IPS DF 6.9 (cell line): ENCODE data around the gene TENM3.

Experiments used
- DNase-seq: peaks from one replicate; pipeline ENCODE4 v3.0.0-alpha.2; 2013; ENCODE audit warnings: low read depth, low spot score
- H3K27ac ChIP-seq: one replicate; pipeline ENCODE4 v1.5.1; 2013; ENCODE audit warnings: low read length, control low read depth
- H3K27me3 ChIP-seq: 2 replicates; pipeline ENCODE4 v1.6.1; 2013; ENCODE audit warnings: mild to moderate bottlenecking, low read length; ENCODE audit not compliant: control insufficient read depth, insufficient read depth
- H3K36me3 ChIP-seq: 2 replicates; pipeline ENCODE4 v1.6.1; 2013; ENCODE audit warnings: low read length; ENCODE audit not compliant: control insufficient read depth, insufficient read depth
- H3K4me1 ChIP-seq: 2 replicates; pipeline ENCODE4 v1.6.1; 2013; ENCODE audit warnings: low read length; ENCODE audit not compliant: control insufficient read depth, insufficient read depth
- H3K4me3 ChIP-seq: 2 replicates; pipeline ENCODE4 v1.5.1; 2013; ENCODE audit warnings: mild to moderate bottlenecking, low read length
- H3K9me3 ChIP-seq: 2 replicates; pipeline ENCODE4 v1.6.1; 2013; ENCODE audit warnings: low read length, inconsistent platforms; ENCODE audit not compliant: control insufficient read depth, insufficient read depth
- WGBS: extraction: QIAGEN DNeasy Blood & Tissue Kit; methylation state at CpG from one replicate; pipeline ENCODE4 v1.1.7; 2013; ENCODE audit warnings: mixed read lengths, missing lambda C conversion rate; ENCODE audit not compliant: insufficient read length, insufficient coverage; 5-methylcytosine and 5-hydroxymethylcytosine counted together

The TENM3 gene

GRCh38 chr4:182495031-182495430 is 251.8 kb downstream of the TENM3 start:
- Histone ChIP-seq H3K4me3 (no peak overlapping the region), H3K36me3 (no peaks in the 10 kb centered on the region), H3K4me1 (peaks cover 3% of the 10 kb centered on the region), H3K27ac (no peak overlapping the region), H3K9me3 (no peaks in the 10 kb centered on the region), H3K27me3 (no peaks in the 10 kb centered on the region)
- WGBS, result no CpG with 5 or more reads among the region's 5 CpGs
- no peak for DNase-seq

GRCh38 chr4:182495645-182496385 is 252.6 kb downstream of the TENM3 start:
- no CpG with 5 or more reads among the region's 6 CpGs for WGBS

GRCh38 chr4:182496408-182496807 is 253.2 kb downstream of the TENM3 start:
- H3K27ac ChIP-seq, result no peak overlapping the region
- H3K36me3 ChIP-seq, result no peaks in the 10 kb centered on the region
- no peak overlapping the region for H3K4me3 ChIP-seq
- DNase-seq, result no peak
- H3K4me1 ChIP-seq, result peaks cover 3% of the 10 kb centered on the region
- WGBS, result no CpG with 5 or more reads among the region's 4 CpGs
- H3K27me3 ChIP-seq, result no peaks in the 10 kb centered on the region
- H3K9me3 ChIP-seq, result no peaks in the 10 kb centered on the region

More at GRCh38 chr4:182495645-182496385, 252.6 kb downstream of the TENM3 start:
- H3K9me3 ChIP-seq, result no peaks in the 10 kb centered on the region
- H3K27ac ChIP-seq, result no peak overlapping the region
- H3K27me3 ChIP-seq, result no peaks in the 10 kb centered on the region
- H3K36me3 ChIP-seq, result no peaks in the 10 kb centered on the region
- no peak for DNase-seq
- peaks cover 3% of the 10 kb centered on the region for H3K4me1 ChIP-seq
- H3K4me3 ChIP-seq, result no peak overlapping the region

GRCh38 chr4:182502064-182502463 is 258.9 kb downstream of the TENM3 start:
- no peak for DNase-seq
- no peaks in the 10 kb centered on the region for H3K9me3 ChIP-seq
- no peak overlapping the region for H3K4me3 ChIP-seq
- H3K4me1 ChIP-seq, result no peaks in the 10 kb centered on the region
- H3K36me3 ChIP-seq, result no peaks in the 10 kb centered on the region
- H3K27ac ChIP-seq, result no peak overlapping the region
- no peaks in the 10 kb centered on the region for H3K27me3 ChIP-seq
- WGBS, result no CpG with 5 or more reads among the region's 5 CpGs

- Histone ChIP-seq H3K4me1 (no peaks in the 10 kb centered on the region), H3K9me3 (no peaks in the 10 kb centered on the region), H3K27ac (no peak overlapping the region), H3K4me3 (no peak overlapping the region), H3K27me3 (no peaks in the 10 kb centered on the region), H3K36me3 (no peaks in the 10 kb centered on the region)
- WGBS, result no CpG with 5 or more reads among the region's 5 CpGs
- no peak for DNase-seq
These were observed 261.3 kb downstream of the TENM3 start for GRCh38 chr4:182504463-182504862.

GRCh38 chr4:182507805-182508204 is 264.6 kb downstream of the TENM3 start:
- Histone ChIP-seq H3K9me3 (no peaks in the 10 kb centered on the region), H3K4me1 (no peaks in the 10 kb centered on the region), H3K4me3 (no peak overlapping the region), H3K27me3 (no peaks in the 10 kb centered on the region), H3K27ac (no peak overlapping the region), H3K36me3 (no peaks in the 10 kb centered on the region)
- no CpG with 5 or more reads among the region's 3 CpGs for WGBS
- DNase-seq, result no peak

GRCh38 chr4:182510836-182511235 is 267.6 kb downstream of the TENM3 start:
- no peaks in the 10 kb centered on the region for H3K36me3 ChIP-seq
- no CpG with 5 or more reads among the region's 2 CpGs for WGBS

GRCh38 chr4:182513587-182514291 is 270.5 kb downstream of the TENM3 start:
- no peaks in the 10 kb centered on the region for H3K27me3 ChIP-seq
- H3K27ac ChIP-seq, result no peak overlapping the region
- DNase-seq, result no peak
- WGBS, result 100% methylated on average over 1 of the region's 6 CpGs
- H3K9me3 ChIP-seq, result no peaks in the 10 kb centered on the region
- no peak overlapping the region for H3K4me3 ChIP-seq
- H3K4me1 ChIP-seq, result no peaks in the 10 kb centered on the region
- no peaks in the 10 kb centered on the region for H3K36me3 ChIP-seq

More at GRCh38 chr4:182510836-182511235, 267.6 kb downstream of the TENM3 start:
- H3K4me3 ChIP-seq, result no peak overlapping the region
- DNase-seq, result no peak
- H3K27ac ChIP-seq, result no peak overlapping the region
- H3K9me3 ChIP-seq, result no peaks in the 10 kb centered on the region
- no peaks in the 10 kb centered on the region for H3K4me1 ChIP-seq
- H3K27me3 ChIP-seq, result no peaks in the 10 kb centered on the region

- H3K9me3 ChIP-seq, result no peaks in the 10 kb centered on the region
- no peaks in the 10 kb centered on the region for H3K36me3 ChIP-seq
- no peaks in the 10 kb centered on the region for H3K27me3 ChIP-seq
- no peak for DNase-seq
- H3K4me3 ChIP-seq, result no peak overlapping the region
- no CpG with 5 or more reads among the region's 1 CpG for WGBS
- H3K27ac ChIP-seq, result no peak overlapping the region
- H3K4me1 ChIP-seq, result no peaks in the 10 kb centered on the region
These were observed 275.2 kb downstream of the TENM3 start for GRCh38 chr4:182518421-182518820.

GRCh38 chr4:182519528-182519927 is 276.3 kb downstream of the TENM3 start:
- H3K27me3 ChIP-seq, result no peaks in the 10 kb centered on the region
- no peaks in the 10 kb centered on the region for H3K4me1 ChIP-seq
- H3K9me3 ChIP-seq, result no peaks in the 10 kb centered on the region
- DNase-seq, result no peak
- no CpG with 5 or more reads among the region's 2 CpGs for WGBS
- no peaks in the 10 kb centered on the region for H3K36me3 ChIP-seq
- no peak overlapping the region for H3K4me3 ChIP-seq
- H3K27ac ChIP-seq, result no peak overlapping the region
